ENCODE measurements around the gene TRIM38. TPM values are rescaled to one million over a fixed set of nuclear protein-coding genes. Genes with fewer than 3 reads are reported as not detected.

Gene TRIM38
- total and polyA plus RNA-seq, 2 of the 13 experiments (the other 11 are each of a cell fraction or from before 2014, with no cell fraction given), result 2.5 to 3.1 TPM

DNA sequence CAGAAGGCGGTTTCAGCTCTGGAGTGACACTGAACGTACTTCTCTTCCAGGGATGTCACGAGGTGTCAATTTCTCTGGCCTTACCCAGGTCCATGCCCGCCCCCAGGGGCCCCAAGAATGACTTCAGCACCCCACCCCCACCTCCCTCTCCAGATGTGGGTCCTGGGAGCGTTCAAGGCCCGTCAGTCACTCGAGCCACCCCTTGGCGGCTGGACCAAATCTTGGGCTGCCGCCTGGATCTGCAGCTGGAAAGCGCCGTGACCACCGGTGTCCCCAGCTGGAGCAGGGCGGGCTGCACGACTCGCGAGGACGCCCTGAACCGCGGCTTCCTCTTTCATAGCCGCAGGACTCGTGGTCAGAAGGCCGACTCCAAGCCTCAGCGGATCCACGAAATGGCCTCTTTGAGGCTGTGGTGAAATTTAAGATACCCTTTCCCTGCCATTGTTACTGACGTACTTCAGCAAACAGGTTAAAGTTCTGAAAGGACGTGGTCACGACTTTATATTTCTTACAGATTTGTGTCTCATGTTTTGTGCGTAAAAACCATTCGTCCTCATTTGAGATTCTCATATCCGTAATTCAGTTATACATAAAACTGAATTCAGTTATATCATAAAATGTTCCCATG, 29.3 kb downstream of the TRIM38 start (continued):
- TF ChIP-seq, protein P1, sequence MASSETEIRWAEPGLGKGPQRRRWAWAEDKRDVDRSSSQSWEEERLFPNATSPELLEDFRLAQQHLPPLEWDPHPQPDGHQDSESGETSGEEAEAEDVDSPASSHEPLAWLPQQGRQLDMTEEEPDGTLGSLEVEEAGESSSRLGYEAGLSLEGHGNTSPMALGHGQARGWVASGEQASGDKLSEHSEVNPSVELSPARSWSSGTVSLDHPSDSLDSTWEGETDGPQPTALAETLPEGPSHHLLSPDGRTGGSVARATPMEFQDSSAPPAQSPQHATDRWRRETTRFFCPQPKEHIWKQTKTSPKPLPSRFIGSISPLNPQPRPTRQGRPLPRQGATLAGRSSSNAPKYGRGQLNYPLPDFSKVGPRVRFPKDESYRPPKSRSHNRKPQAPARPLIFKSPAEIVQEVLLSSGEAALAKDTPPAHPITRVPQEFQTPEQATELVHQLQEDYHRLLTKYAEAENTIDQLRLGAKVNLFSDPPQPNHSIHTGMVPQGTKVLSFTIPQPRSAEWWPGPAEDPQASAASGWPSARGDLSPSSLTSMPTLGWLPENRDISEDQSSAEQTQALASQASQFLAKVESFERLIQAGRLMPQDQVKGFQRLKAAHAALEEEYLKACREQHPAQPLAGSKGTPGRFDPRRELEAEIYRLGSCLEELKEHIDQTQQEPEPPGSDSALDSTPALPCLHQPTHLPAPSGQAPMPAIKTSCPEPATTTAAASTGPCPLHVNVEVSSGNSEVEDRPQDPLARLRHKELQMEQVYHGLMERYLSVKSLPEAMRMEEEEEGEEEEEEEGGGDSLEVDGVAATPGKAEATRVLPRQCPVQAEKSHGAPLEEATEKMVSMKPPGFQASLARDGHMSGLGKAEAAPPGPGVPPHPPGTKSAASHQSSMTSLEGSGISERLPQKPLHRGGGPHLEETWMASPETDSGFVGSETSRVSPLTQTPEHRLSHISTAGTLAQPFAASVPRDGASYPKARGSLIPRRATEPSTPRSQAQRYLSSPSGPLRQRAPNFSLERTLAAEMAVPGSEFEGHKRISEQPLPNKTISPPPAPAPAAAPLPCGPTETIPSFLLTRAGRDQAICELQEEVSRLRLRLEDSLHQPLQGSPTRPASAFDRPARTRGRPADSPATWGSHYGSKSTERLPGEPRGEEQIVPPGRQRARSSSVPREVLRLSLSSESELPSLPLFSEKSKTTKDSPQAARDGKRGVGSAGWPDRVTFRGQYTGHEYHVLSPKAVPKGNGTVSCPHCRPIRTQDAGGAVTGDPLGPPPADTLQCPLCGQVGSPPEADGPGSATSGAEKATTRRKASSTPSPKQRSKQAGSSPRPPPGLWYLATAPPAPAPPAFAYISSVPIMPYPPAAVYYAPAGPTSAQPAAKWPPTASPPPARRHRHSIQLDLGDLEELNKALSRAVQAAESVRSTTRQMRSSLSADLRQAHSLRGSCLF (CRISPR knock-in tag; IDR thresholded peaks at IDR 0.05; ENCODE audit: borderline replicate concordance), result peak; percentile 7; the same call in 1 of the 2 replicates
- no peak for TF ChIP-seq POLR2AphosphoS5 (IDR thresholded peaks at IDR 0.05; ENCODE audit: low read depth, low read length)
- no peak for TF ChIP-seq PHF21A (CRISPR knock-in tag; IDR thresholded peaks at IDR 0.05)
- TF ChIP-seq, protein P2, sequence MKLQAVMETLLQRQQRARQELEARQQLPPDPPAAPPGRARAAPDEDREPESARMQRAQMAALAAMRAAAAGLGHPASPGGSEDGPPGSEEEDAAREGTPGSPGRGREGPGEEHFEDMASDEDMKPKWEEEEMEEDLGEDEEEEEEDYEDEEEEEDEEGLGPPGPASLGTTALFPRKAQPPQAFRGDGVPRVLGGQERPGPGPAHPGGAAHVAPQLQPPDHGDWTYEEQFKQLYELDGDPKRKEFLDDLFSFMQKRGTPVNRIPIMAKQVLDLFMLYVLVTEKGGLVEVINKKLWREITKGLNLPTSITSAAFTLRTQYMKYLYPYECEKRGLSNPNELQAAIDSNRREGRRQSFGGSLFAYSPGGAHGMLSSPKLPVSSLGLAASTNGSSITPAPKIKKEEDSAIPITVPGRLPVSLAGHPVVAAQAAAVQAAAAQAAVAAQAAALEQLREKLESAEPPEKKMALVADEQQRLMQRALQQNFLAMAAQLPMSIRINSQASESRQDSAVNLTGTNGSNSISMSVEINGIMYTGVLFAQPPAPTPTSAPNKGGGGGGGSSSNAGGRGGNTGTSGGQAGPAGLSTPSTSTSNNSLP (IDR thresholded peaks at IDR 0.05; ENCODE audit: low read depth, low read length), result no peak
- no peak for TF ChIP-seq RAD51 (IDR thresholded peaks at IDR 0.05; ENCODE audit: borderline replicate concordance)
- no peak for TF ChIP-seq ONECUT2 (CRISPR knock-in tag; IDR thresholded peaks at IDR 0.05)
- TF ChIP-seq, protein P3, sequence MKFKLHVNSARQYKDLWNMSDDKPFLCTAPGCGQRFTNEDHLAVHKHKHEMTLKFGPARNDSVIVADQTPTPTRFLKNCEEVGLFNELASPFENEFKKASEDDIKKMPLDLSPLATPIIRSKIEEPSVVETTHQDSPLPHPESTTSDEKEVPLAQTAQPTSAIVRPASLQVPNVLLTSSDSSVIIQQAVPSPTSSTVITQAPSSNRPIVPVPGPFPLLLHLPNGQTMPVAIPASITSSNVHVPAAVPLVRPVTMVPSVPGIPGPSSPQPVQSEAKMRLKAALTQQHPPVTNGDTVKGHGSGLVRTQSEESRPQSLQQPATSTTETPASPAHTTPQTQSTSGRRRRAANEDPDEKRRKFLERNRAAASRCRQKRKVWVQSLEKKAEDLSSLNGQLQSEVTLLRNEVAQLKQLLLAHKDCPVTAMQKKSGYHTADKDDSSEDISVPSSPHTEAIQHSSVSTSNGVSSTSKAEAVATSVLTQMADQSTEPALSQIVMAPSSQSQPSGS (CRISPR knock-in tag; IDR thresholded peaks at IDR 0.05), result 0 out of 2 replicates have a peak, but pooled peaks have one; percentile 16
- TF ChIP-seq MIXL1 (CRISPR knock-in tag; IDR thresholded peaks at IDR 0.05), result peak; percentile 8; the same call in 1 of the 2 replicates
- TF ChIP-seq ZNF775 (CRISPR knock-in tag; IDR thresholded peaks at IDR 0.05; ENCODE audit: borderline replicate concordance), result no peak
- TF ChIP-seq MEIS1 (CRISPR knock-in tag; IDR thresholded peaks at IDR 0.05; ENCODE audit: borderline replicate concordance), result no peak; the same call in 1 of the 2 replicates
- no peak for TF ChIP-seq ZNF138 (CRISPR knock-in tag; IDR thresholded peaks at IDR 0.05; ENCODE audit: low read depth)
- TF ChIP-seq, protein P4, sequence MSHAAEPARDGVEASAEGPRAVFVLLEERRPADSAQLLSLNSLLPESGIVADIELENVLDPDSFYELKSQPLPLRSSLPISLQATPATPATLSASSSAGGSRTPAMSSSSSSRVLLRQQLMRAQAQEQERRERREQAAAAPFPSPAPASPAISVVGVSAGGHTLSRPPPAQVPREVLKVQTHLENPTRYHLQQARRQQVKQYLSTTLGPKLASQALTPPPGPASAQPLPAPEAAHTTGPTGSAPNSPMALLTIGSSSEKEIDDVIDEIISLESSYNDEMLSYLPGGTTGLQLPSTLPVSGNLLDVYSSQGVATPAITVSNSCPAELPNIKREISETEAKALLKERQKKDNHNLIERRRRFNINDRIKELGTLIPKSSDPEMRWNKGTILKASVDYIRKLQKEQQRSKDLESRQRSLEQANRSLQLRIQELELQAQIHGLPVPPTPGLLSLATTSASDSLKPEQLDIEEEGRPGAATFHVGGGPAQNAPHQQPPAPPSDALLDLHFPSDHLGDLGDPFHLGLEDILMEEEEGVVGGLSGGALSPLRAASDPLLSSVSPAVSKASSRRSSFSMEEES (CRISPR knock-in tag; IDR thresholded peaks at IDR 0.05), result peak; percentile 82
- TF ChIP-seq POLR2A (IDR thresholded peaks at IDR 0.05; ENCODE audit: insufficient read depth in 1 of 2, low read depth in 2 of 2, low read length in 2 of 2), result peak; percentile 42 to 59; a peak in 2 of 4 replicates
- no peak for TF ChIP-seq ZNF180 (CRISPR knock-in tag; IDR thresholded peaks at IDR 0.05; ENCODE audit: borderline replicate concordance, low read depth)
- no peak for TF ChIP-seq ZNF780A (CRISPR knock-in tag; IDR thresholded peaks at IDR 0.05)
- TF ChIP-seq PRPF4 (IDR thresholded peaks at IDR 0.05; ENCODE audit: low read depth, low read length, poor library complexity, severe bottlenecking), result no peak
- TF ChIP-seq SIX1 (CRISPR knock-in tag; IDR thresholded peaks at IDR 0.05; ENCODE audit: borderline replicate concordance), result no peak
- TF ChIP-seq SPEN (CRISPR knock-in tag; IDR thresholded peaks at IDR 0.05; ENCODE audit: low read depth), result 0 out of 2 replicates have a peak, but pooled peaks have one; percentile 30
